T-cell (primary cell): ENCODE results near the gene GSAP. TPM values are rescaled to one million over a fixed set of nuclear protein-coding genes. Genes with fewer than 3 reads are reported as not detected.

Experiments
- ATAC-seq, 4 experiments: fragments of 200-7000 bp in 3 of 4; fragments of 150-1000 bp in 1 of 4; cut with Tn5 transposase; replicated peaks in 1 of 4; 1 replicate in 3 of 4; 2 replicates in 1 of 4; pipeline ENCODE4 v1.10.0; 2021; ENCODE audit warnings: moderate library complexity in 3 of 4, mild to moderate bottlenecking in 2 of 4, moderate number of reproducible peaks in 1 of 4
- CTCF ChIA-PET, 2 donors: fragments of 300-600 bp; sonication (Branson Sonifier 250); formaldehyde crosslinking; loops; one replicate each; lab custom pipeline; 2022; ENCODE audit warnings: antibody characterized with exemption in 2 of 2; lab: Charles Lee
- POLR2A ChIA-PET, 2 donors: fragments of 300-600 bp; sonication (Branson Sonifier 250); formaldehyde crosslinking; loops; one replicate each; lab custom pipeline; 2022; ENCODE audit warnings: antibody characterized with exemption in 2 of 2; lab: Charles Lee
- DNase-seq, 35 experiments: peaks; one replicate each; pipeline versions ENCODE4 v3.0.0 to v3.0.0-alpha.2; 2013 to 2023
- H3K27ac ChIP-seq: one replicate; pipeline ENCODE4 v1.5.1; 2013; ENCODE audit warnings: low read length
- H3K27me3 ChIP-seq, 2 experiments: replicated peaks in 1 of 2; 1 replicate in 1 of 2; 2 replicates in 1 of 2; pipeline versions ENCODE4 v1.6.1 to v1.7.0; 2013; ENCODE audit warnings: low read length in 1 of 2, mixed read lengths in 1 of 2; ENCODE audit not compliant: control insufficient read depth in 2 of 2, insufficient read depth in 2 of 2; ENCODE audit errors: extremely low read depth in 1 of 2
- H3K36me3 ChIP-seq, 2 donors: 1 replicate in 1 of 2; 2 replicates in 1 of 2; pipeline versions ENCODE4 v1.6.1 to v1.7.0; 2013; ENCODE audit warnings: low read length in 1 of 2; ENCODE audit not compliant: control insufficient read depth in 2 of 2, insufficient read depth in 1 of 2; ENCODE audit errors: extremely low read depth in 1 of 2
- H3K4me1 ChIP-seq, 2 experiments: 1 replicate in 1 of 2; 2 replicates in 1 of 2; pipeline versions ENCODE4 v1.6.1 to v1.7.0; 2013; ENCODE audit warnings: low read length in 2 of 2, mixed read lengths in 1 of 2; ENCODE audit not compliant: insufficient read depth in 2 of 2, control insufficient read depth in 1 of 2; ENCODE audit errors: extremely low read depth in 1 of 2
- H3K4me3 ChIP-seq, 2 donors: 1 replicate in 1 of 2; 2 replicates in 1 of 2; pipeline versions ENCODE4 v1.5.1 to v1.7.0; 2013; ENCODE audit warnings: mild to moderate bottlenecking in 2 of 2, low read length in 1 of 2, moderate library complexity in 1 of 2; ENCODE audit not compliant: control insufficient read depth in 1 of 2; ENCODE audit errors: extremely low read depth in 1 of 2
- H3K9me3 ChIP-seq: 2 replicates; pipeline ENCODE4 v1.7.0; 2013
- H3K27ac Mint-ChIP-seq, 2 donors: one replicate each; pipeline ENCODE4 v1.8.0; 2020 to 2021; ENCODE audit warnings: mild to moderate bottlenecking in 2 of 2, mixed read lengths in 2 of 2
- H3K27me3 Mint-ChIP-seq, 2 donors: one replicate each; pipeline ENCODE4 v1.8.0; 2021 to 2022; ENCODE audit warnings: mixed read lengths in 2 of 2
- H3K36me3 Mint-ChIP-seq: one replicate; pipeline ENCODE4 v1.8.0; 2021; ENCODE audit warnings: mixed read lengths
- H3K4me1 Mint-ChIP-seq, 3 donors: one replicate each; pipeline ENCODE4 v1.8.0; 2020 to 2022; ENCODE audit warnings: mixed read lengths in 3 of 3, mild to moderate bottlenecking in 1 of 3
- H3K4me3 Mint-ChIP-seq, 3 donors: one replicate each; pipeline ENCODE4 v1.8.0; 2020 to 2022; ENCODE audit warnings: mild to moderate bottlenecking in 3 of 3, mixed read lengths in 3 of 3, moderate library complexity in 3 of 3
- H3K9me3 Mint-ChIP-seq, 3 donors: one replicate each; pipeline ENCODE4 v1.8.0; 2020 to 2022; ENCODE audit warnings: mixed read lengths in 3 of 3
- WGBS: methylation state at CpG from one replicate; pipeline ENCODE4 v1.1.5; 2013; ENCODE audit warnings: missing lambda C conversion rate; ENCODE audit not compliant: insufficient coverage; 5-methylcytosine and 5-hydroxymethylcytosine counted together
- total RNA-seq, 35 experiments: library from RNA in 6 of 35; stranded (reverse) in 6 of 35; fragments of 120-200 nt in 1 of 35; gene quantifications; one replicate each; pipeline versions ENCODE4 v1.2.1 to v1.2.4 and lab custom pipeline; 2013 to 2026

The GSAP gene
- total RNA-seq, 5 donors from 2014 or later (not counting 1 experiment from before 2014, with no cell fraction given): 17.7 to 40.0 (median 25.7) TPM

- ChIA-PET CTCF (no interaction called here), POLR2A (no interaction called here)
- Mint-ChIP-seq H3K36me3 (peaks cover 5% of the 10 kb centered on the region), H3K4me1 (peaks cover 18 to 34% (median 33%) of the 10 kb centered on the region in 3 donors), H3K9me3 (no peaks in the 10 kb centered on the region), H3K27ac (no peak overlapping the region), H3K4me3 (no peak overlapping the region), H3K27me3 (no peaks in the 10 kb centered on the region)
- 60% methylated on average over 3 of the region's 7 CpGs for WGBS
- Histone ChIP-seq H3K4me3 (no peak overlapping the region), H3K9me3 (no peaks in the 10 kb centered on the region), H3K36me3 (no peaks in the 10 kb centered on the region), H3K4me1 (peaks cover 0 to 3% of the 10 kb centered on the region in 2 experiments), H3K27ac (no peak overlapping the region), H3K27me3 (no peaks in the 10 kb centered on the region)
- DNase-seq (no peak), ATAC-seq (no peak)
Measured at GRCh38 chr7:77409005-77409738, 7.0 kb downstream of the GSAP start.

DNA sequence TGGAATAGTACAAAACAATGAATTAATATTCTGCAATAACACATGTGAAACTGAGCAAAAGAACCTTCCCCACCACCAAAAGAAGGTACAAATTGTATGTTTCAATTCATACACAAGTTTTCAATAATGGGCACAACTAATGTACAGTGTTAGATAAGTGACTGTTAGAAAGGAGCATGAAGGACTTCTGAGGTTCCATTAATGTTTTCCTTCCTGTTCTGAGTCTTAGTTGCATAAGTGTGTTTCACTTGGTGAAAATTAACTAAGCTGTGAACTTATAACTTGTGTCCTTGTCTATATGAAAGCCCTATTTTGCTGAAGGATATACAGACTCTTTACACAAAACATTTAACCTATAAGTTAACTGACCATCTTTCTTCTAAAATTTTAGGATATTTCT, 8.2 kb downstream of the GSAP start:
- no peaks in the 10 kb centered on the region for H3K36me3 ChIP-seq
- ATAC-seq: no peak
- no peaks in the 10 kb centered on the region for H3K27me3 ChIP-seq
- ChIA-PET POLR2A (interaction anchor here in 1 of 2 donors (0.7 kb wide), 1 partner anchor 322 kb away, joined by 15 read pairs; no protein-coding TSS in a partner anchor), CTCF (interaction anchor here in 1 of 2 donors (0.7 kb wide), 1 partner anchor 1191 kb away, joined by 14 read pairs; no protein-coding TSS in a partner anchor)
- H3K27ac ChIP-seq: no peak overlapping the region
- H3K27ac Mint-ChIP-seq: no peak overlapping the region
- H3K4me1 Mint-ChIP-seq: peaks cover 8 to 28% (median 23%) of the 10 kb centered on the region in 3 donors
- no peaks in the 10 kb centered on the region for H3K4me1 ChIP-seq
- DNase-seq: no peak
- no peaks in the 10 kb centered on the region for H3K9me3 Mint-ChIP-seq
- no peak overlapping the region for H3K4me3 Mint-ChIP-seq
- no peaks in the 10 kb centered on the region for H3K9me3 ChIP-seq
- peaks cover 17% of the 10 kb centered on the region for H3K36me3 Mint-ChIP-seq
- no peak overlapping the region for H3K4me3 ChIP-seq
- H3K27me3 Mint-ChIP-seq: no peaks in the 10 kb centered on the region

GRCh38 chr7:77406421-77406820, 9.7 kb downstream of the GSAP start:
- H3K36me3 ChIP-seq: no peaks in the 10 kb centered on the region
- Mint-ChIP-seq H3K27ac (no peak overlapping the region), H3K9me3 (no peaks in the 10 kb centered on the region), H3K4me1 (peaks cover 2 to 16% (median 13%) of the 10 kb centered on the region in 3 donors), H3K4me3 (no peak overlapping the region), H3K36me3 (peaks cover 20% of the 10 kb centered on the region), H3K27me3 (no peaks in the 10 kb centered on the region)
- H3K27ac ChIP-seq: no peak overlapping the region
- no peaks in the 10 kb centered on the region for H3K9me3 ChIP-seq
- ATAC-seq (no peak), DNase-seq (no peak)
- no peaks in the 10 kb centered on the region for H3K27me3 ChIP-seq
- POLR2A ChIA-PET: no interaction called here
- no peaks in the 10 kb centered on the region for H3K4me1 ChIP-seq
- WGBS: no CpG with 5 or more reads among the region's 4 CpGs
- H3K4me3 ChIP-seq: no peak overlapping the region
- CTCF ChIA-PET: interaction anchor here in 1 of 2 donors (0.5 to 1.0 kb wide), 3 partner anchors 36 to 1099 kb away, joined by 3 read pairs; no protein-coding TSS in a partner anchor

DNA sequence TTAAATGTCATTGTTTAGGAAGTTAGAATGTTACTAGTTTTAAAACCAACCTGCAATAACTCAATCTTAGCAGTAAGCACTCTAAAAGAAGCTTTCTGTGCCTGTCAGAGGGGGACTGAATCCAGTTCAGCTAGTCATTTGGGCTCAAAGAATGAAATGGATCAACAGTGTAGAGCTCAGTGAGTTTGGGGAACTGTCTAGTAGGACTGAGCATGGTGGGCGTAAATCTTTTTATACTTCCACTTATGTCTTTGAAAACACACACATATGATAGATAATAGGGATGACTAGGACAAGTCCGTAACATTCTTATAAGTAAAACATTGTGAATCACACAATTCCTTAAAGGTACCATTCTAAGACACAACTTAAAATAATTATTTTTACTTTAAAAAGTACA, 11.5 kb downstream of the GSAP start:
- peaks cover 33% of the 10 kb centered on the region for H3K36me3 Mint-ChIP-seq
- DNase-seq: no peak
- no peak for ATAC-seq
- H3K27ac Mint-ChIP-seq: no peak overlapping the region
- no peaks in the 10 kb centered on the region for H3K27me3 Mint-ChIP-seq
- no CpG with 5 or more reads among the region's 2 CpGs for WGBS
- ChIA-PET CTCF (interaction anchor here in 1 of 2 donors (0.8 kb wide), 1 partner anchor 9 kb away, joined by 3 read pairs; no protein-coding TSS in a partner anchor), POLR2A (no interaction called here)
- H3K4me1 Mint-ChIP-seq: peaks cover 2 to 14% (median 10%) of the 10 kb centered on the region in 3 donors
- Histone ChIP-seq H3K36me3 (no peaks in the 10 kb centered on the region), H3K4me3 (no peak overlapping the region), H3K9me3 (no peaks in the 10 kb centered on the region), H3K27ac (no peak overlapping the region), H3K4me1 (no peaks in the 10 kb centered on the region), H3K27me3 (no peaks in the 10 kb centered on the region)
- H3K4me3 Mint-ChIP-seq: no peak overlapping the region
- H3K9me3 Mint-ChIP-seq: no peaks in the 10 kb centered on the region

- Histone ChIP-seq H3K27ac (no peak overlapping the region), H3K4me1 (no peaks in the 10 kb centered on the region), H3K36me3 (peaks cover 0 to 4% of the 10 kb centered on the region in 2 donors), H3K9me3 (no peaks in the 10 kb centered on the region), H3K27me3 (no peaks in the 10 kb centered on the region), H3K4me3 (no peak overlapping the region)
- Mint-ChIP-seq H3K27ac (no peak overlapping the region), H3K9me3 (no peaks in the 10 kb centered on the region), H3K4me1 (peaks cover 1 to 14% (median 11%) of the 10 kb centered on the region in 3 donors), H3K27me3 (no peaks in the 10 kb centered on the region), H3K4me3 (no peak overlapping the region), H3K36me3 (peaks cover 39% of the 10 kb centered on the region)
- POLR2A ChIA-PET: no interaction called here
- DNase-seq: no peak
- no peak for ATAC-seq
- WGBS: 100% methylated on average over 1 of the region's 2 CpGs
- CTCF ChIA-PET: interaction anchor here in 1 of 2 donors (0.8 kb wide), 1 partner anchor 10 kb away, joined by 3 read pairs; no protein-coding TSS in a partner anchor
Measured at GRCh38 chr7:77403957-77404356, 12.2 kb downstream of the GSAP start.

DNA sequence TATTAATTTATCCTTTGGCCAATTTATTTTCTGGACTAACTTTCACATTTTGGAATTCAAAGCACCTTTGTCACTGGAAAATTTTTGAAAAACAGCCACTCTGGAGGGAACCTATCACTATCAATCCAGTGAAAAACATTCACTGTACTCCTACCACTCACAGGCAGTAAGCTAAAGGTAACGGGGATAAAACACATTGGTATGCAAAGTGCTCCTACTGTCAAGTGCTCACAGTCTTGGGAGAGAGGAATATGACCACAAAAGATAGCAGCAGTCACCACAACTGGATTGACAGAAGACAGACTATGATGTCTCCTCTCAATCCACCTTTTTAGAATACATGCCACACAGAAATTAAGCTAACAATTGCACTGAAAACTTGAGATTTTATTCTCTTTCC, 13.3 kb downstream of the GSAP start:
- no peak overlapping the region for H3K4me3 ChIP-seq

More for the DNA sequence above, 13.3 kb downstream of the GSAP start:
- Histone ChIP-seq H3K9me3 (no peaks in the 10 kb centered on the region), H3K4me1 (no peaks in the 10 kb centered on the region), H3K36me3 (peaks cover 0 to 4% of the 10 kb centered on the region in 2 donors), H3K27me3 (no peaks in the 10 kb centered on the region), H3K27ac (no peak overlapping the region)
- DNase-seq (no peak), ATAC-seq (no peak)
- ChIA-PET CTCF (interaction anchor here in 1 of 2 donors (0.6 kb wide), 1 partner anchor 60 kb away, joined by 3 read pairs; no protein-coding TSS in a partner anchor), POLR2A (interaction anchor here (0.6 to 0.7 kb wide), 4 partner anchors 10 to 1444 kb away, joined by 3 to 6 read pairs (median 4); no protein-coding TSS in a partner anchor)
- Mint-ChIP-seq H3K9me3 (no peaks in the 10 kb centered on the region), H3K4me1 (peaks cover 0 to 14% (median 8%) of the 10 kb centered on the region in 3 donors), H3K36me3 (peaks cover 43% of the 10 kb centered on the region), H3K27me3 (no peaks in the 10 kb centered on the region), H3K4me3 (no peak overlapping the region), H3K27ac (no peak overlapping the region)
- 86% methylated on average over 1 of the region's 1 CpG for WGBS
